ENCODE results near the gene LRRC15.
A peak's percentile ranks its signal among the peaks of the same experiment; 100 is the strongest.

The LRRC15 gene

DNA sequence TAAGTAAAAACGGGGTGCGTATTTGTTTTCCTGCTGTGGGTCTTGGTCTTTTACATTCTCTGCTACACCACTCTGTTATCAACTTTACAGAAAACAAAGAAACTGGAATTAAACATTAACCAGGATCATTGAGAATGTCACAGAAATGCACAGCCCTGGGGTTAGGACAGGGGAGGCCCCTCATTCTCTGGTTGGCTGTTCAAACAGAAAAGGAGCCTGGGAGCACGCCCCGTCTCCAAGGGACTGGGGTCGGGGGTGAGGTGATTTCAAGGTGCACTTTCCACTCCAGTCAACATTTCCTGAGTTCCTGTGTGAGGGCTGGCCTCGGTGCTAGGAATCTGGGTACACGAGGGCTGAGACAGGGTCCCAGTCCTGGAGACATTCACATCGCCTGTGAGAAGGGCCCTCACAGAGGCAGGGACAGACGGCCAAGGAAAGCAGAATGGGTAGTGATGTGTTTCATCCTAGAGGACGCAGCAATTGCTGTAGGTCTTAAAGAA lies 48.7 kb downstream of the LRRC15 start:
- no peak for DNase-seq (ENCODE audit: insufficient read length, low spot score)
- TF ChIP-seq, protein P1, sequence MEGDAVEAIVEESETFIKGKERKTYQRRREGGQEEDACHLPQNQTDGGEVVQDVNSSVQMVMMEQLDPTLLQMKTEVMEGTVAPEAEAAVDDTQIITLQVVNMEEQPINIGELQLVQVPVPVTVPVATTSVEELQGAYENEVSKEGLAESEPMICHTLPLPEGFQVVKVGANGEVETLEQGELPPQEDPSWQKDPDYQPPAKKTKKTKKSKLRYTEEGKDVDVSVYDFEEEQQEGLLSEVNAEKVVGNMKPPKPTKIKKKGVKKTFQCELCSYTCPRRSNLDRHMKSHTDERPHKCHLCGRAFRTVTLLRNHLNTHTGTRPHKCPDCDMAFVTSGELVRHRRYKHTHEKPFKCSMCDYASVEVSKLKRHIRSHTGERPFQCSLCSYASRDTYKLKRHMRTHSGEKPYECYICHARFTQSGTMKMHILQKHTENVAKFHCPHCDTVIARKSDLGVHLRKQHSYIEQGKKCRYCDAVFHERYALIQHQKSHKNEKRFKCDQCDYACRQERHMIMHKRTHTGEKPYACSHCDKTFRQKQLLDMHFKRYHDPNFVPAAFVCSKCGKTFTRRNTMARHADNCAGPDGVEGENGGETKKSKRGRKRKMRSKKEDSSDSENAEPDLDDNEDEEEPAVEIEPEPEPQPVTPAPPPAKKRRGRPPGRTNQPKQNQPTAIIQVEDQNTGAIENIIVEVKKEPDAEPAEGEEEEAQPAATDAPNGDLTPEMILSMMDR (IDR thresholded peaks at IDR 0.05; ENCODE audit: insufficient read depth, missing control alignments), result no peak
- FAIRE-seq, result no peak

GRCh38 chr3:194320100-194320499 lies 49.4 kb downstream of the LRRC15 start:
- TF ChIP-seq, protein P1 (IDR thresholded peaks at IDR 0.05; ENCODE audit: insufficient read depth, missing control alignments), result no peak
- FAIRE-seq (no peak), DNase-seq (ENCODE audit: insufficient read length, low spot score) (no peak)

DNA sequence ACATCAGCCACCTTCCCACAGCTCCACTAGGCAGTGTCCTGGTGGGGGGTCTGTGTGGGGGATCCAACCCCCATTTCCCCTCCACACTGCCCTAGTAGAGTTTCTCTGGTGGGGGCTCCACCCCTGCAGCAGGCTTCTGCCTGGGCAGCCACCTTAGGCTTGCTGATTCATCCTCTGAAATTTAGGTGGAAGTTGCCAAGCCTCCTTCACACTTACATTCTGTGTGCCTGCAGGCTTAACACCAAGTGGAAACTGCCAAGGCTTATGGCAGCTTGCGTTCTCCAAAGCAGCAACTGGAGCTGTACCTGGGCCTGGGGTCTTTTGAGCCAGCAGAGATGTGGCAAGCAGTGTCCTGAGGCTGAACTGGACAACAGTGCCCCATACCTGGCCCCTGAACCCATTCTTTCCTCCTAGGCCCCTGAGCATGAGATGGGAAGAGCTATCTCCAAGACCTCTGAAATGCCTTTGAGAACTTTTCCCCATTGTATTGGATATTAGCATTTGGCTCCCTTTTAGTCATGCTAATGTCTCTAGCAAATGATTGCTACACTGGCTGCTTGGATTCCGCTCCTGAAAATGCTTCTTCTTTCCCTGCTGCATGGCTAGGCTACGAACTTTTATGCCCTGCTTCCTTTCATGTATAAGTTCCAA lies 50.9 kb downstream of the LRRC15 start:
- DNase-seq (ENCODE audit: insufficient read length, low spot score) (no peak), FAIRE-seq (no peak)
- TF ChIP-seq, protein P1 (IDR thresholded peaks at IDR 0.05; ENCODE audit: insufficient read depth, missing control alignments), result no peak

DNA sequence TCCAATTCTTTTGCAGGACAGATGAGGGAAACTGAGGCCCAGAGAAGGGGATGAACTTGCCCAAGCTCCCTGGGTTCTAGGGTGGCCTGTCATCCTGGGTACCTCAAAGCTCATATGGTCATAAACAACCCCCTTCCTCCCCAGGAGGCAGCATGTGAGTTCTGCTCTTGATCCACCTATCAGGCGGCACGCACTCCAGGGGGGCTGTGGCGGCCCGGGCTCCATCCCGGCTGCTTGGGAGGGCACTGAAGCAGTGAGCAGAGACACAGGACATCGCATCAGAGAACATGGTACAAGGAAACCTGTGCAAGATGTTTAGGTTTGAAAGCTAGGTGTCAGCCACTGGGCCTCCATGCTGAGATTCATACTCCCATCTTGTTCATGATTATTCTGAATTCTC lies 52.6 kb downstream of the LRRC15 start:
- DNase-seq (ENCODE audit: insufficient read length, low spot score) (no peak), FAIRE-seq (no peak)
- TF ChIP-seq, protein P1 (IDR thresholded peaks at IDR 0.05; ENCODE audit: insufficient read depth, missing control alignments), result no peak

DNA sequence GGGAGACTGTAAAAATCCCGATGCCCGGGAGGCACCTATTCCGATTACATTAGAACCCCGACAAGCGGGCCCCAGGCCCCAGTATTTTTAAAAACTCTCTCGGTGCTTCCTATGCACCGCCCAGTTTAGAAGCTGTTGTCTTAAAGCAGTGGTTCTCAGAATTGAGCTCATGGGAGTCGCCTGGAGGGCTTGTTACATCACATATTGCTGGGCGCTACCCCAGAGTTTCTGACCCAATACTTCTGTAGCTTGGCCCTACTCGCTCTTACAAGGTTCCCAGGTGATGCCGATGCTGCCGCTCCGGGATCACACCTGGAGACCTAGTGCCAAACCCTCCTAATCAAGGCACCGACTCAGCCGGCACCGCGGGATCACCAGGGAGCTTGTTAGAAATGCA lies 53.6 kb downstream of the LRRC15 start:
- DNase-seq (ENCODE audit: insufficient read length, low spot score) (no peak), FAIRE-seq (no peak)
- TF ChIP-seq, protein P1 (IDR thresholded peaks at IDR 0.05; ENCODE audit: insufficient read depth, missing control alignments), result no peak

DNA sequence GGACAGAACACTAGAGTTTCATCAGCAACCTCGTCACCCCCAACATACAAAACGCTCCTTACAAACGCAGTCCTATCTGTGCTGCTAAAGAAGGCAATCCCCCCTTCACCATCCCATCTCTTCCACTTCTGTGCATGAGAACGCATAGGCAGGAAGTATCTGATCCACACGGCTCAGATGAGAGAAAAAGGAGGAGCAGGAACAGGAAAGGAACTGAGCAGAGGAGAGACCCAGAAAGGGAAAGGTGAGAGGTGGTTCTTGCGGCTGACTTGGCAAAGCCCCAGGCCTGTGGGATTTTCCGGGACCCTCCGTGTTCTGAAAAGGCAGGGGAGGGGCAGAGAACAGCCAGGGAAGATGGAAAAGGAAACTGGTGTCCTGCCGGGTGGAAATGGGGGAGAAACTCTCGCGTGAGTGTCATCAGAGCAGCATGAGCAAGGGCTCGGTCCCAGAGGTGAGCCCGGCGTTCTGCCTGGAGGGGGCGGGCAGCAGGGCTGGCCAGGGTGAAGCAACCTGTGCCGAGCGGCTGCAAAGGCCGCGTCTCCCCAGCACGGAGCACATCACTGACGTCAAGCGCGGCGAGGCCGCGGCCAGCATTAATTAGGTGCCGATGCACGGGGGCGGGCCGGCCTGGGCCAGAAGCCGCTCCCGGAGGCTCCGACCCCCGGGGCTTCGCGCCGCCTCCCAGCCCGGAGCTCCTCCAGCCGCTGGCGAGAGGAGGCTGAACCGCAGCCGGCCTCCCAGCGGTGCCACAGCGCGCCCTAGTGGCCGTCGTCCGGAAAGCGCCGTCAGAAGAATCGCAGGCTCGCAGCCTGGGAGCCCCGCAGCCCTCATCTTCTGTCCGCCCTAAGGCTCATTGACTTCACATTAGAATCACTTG lies 54.2 kb downstream of the LRRC15 start:
- TF ChIP-seq, protein P1 (IDR thresholded peaks at IDR 0.05; ENCODE audit: insufficient read depth, missing control alignments), result peak; percentile 89
- FAIRE-seq (no peak), DNase-seq (ENCODE audit: insufficient read length, low spot score) (peak; percentile 89)

All from D721Med (cell line).